AG10803 (cell line): ENCODE results near the gene SRRM5.

Experiments
- DNase-seq: peaks from one replicate; pipeline ENCODE4 v3.0.0; 2010; ENCODE audit warnings: low read depth
- H3K4me3 ChIP-seq: 2 replicates; pipeline ENCODE4 v1.5.1; 2011; ENCODE audit warnings: mild to moderate bottlenecking, low read length, control low read depth
- CTCF ChIP-seq: conservative IDR thresholded peaks from 2 replicates; pipeline ENCODE4 v1.5.1; 2011; ENCODE audit warnings: mild to moderate bottlenecking, low read length, control low read depth, inconsistent platforms

The SRRM5 gene

GRCh38 chr19:43592800-43593350, 19.0 kb upstream of the SRRM5 start:
- no peak for TF ChIP-seq CTCF
- DNase-seq = no peak
- no peak overlapping the region for H3K4me3 ChIP-seq

- peak overlapping the region; percentile 80 for H3K4me3 ChIP-seq
- no peak for TF ChIP-seq CTCF
- DNase-seq = no peak
Observed at GRCh38 chr19:43594081-43594697, 17.7 kb upstream of the SRRM5 start.

GRCh38 chr19:43594710-43595604, 16.9 kb upstream of the SRRM5 start:
- peak; percentile 51 for DNase-seq
- H3K4me3 ChIP-seq = peak overlapping the region; percentile 80

GRCh38 chr19:43595605-43595998, 16.3 kb upstream of the SRRM5 start:
- H3K4me3 ChIP-seq = peak overlapping the region; percentile 80
- TF ChIP-seq CTCF = no peak
- no peak for DNase-seq

More at GRCh38 chr19:43594710-43595604, 16.9 kb upstream of the SRRM5 start:
- peak; percentile 79 for TF ChIP-seq CTCF

- TF ChIP-seq CTCF = 0 out of 2 replicates have a peak, but pooled peaks have one; percentile 12
- peak; percentile 98 for DNase-seq
- peak within 1 kb of the TSS; percentile 92 for H3K4me3 ChIP-seq
Observed at GRCh38 chr19:43595999-43596841, 15.7 kb upstream of the SRRM5 start, which contains the start of the genes IRGQ and ZNF576. TSS of gene IRGQ (minus strand) at chr19:43596134. CDS start at chr19:43595338, 796 bp downstream. TSS of gene ZNF576 (plus strand) at chr19:43596595. CDS start at chr19:43597109, 514 bp downstream.

GRCh38 chr19:43596842-43597461, 14.9 kb upstream of the SRRM5 start:
- H3K4me3 ChIP-seq = peak overlapping the region; percentile 92
- no peak for DNase-seq
- TF ChIP-seq CTCF = no peak
